GM12874 (cell line): ENCODE measurements around the gene PLS3.

Experiments
- CTCF ChIP-seq: IDR thresholded peaks from 2 replicates; pipeline ENCODE4 v1.5.1; 2011; ENCODE audit warnings: low read depth, mild to moderate bottlenecking, control low read depth, low read length, moderate library complexity; ENCODE audit not compliant: insufficient read depth

The PLS3 gene

GRCh38 chrX:115560978-115561604 is at the start of gene PLS3:
TSS of gene PLS3 (plus strand) at chrX:115561174. CDS start at chrX:115610251, 49,077 bp downstream.
- no peak for TF ChIP-seq CTCF

- TF ChIP-seq CTCF, result no peak
Observed at GRCh38 chrX:115518113-115518512, 42.9 kb upstream of the PLS3 start.

GRCh38 chrX:115521741-115522140 is 39.2 kb upstream of the PLS3 start:
- TF ChIP-seq CTCF, result no peak

- no peak for TF ChIP-seq CTCF
Observed at GRCh38 chrX:115522952-115523351, 38.0 kb upstream of the PLS3 start.

- no peak for TF ChIP-seq CTCF
Observed at GRCh38 chrX:115525486-115525885, 35.5 kb upstream of the PLS3 start.

- TF ChIP-seq CTCF, result no peak
Observed at GRCh38 chrX:115531818-115532403, 29.1 kb upstream of the PLS3 start.

- no peak for TF ChIP-seq CTCF
Observed at GRCh38 chrX:115533485-115533884, 27.5 kb upstream of the PLS3 start.
